ENCODE results near the gene MDN1. TPM values are rescaled to one million over a fixed set of nuclear protein-coding genes. Genes with fewer than 3 reads are reported as not detected.
"Not testable (repeated sequence)": the region's sequence is repeated elsewhere in the genome, so short reads cannot be mapped to it uniquely, and the experiment has no call there.

MDN1 gene
- polyA plus RNA-seq, 1 donor from 2014 or later: 7.9 TPM

- no peak overlapping the region for H3K4me3 Mint-ChIP-seq
- H3K36me3 Mint-ChIP-seq: peaks cover 11% of the 10 kb centered on the region
- H3K4me1 Mint-ChIP-seq: peaks cover 0 to 1% (median 0%) of the 10 kb centered on the region in 3 donors
- no peaks in the 10 kb centered on the region for H3K27me3 Mint-ChIP-seq
- H3K9me3 Mint-ChIP-seq: no peaks in the 10 kb centered on the region
- no peak overlapping the region for H3K27ac Mint-ChIP-seq
Observed at GRCh38 chr6:89769572-89769971, 50.0 kb downstream of the MDN1 start.

DNA sequence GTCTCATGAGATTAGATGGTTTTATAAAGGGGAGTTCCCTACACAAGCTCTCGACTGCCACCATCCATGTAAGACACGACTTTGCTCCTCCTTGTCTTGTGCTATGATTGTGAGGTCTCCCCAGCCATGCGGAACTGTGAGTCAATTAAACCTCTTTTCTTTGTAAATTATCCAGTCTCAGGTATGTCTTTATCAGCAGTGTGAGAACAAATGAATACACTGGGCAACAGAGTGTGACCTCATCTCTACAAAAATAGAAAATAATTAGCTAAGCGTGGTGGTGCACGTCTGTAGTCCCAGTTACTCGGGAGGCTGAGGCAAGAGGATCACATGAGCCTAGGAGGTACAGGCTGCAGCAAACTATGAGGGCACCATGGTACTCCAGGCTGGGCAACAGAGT lies 51.3 kb downstream of the MDN1 start:
- Mint-ChIP-seq H3K4me1 (peaks cover 0 to 1% (median 0%) of the 10 kb centered on the region in 3 donors), H3K27me3 (no peaks in the 10 kb centered on the region), H3K4me3 (no peak overlapping the region), H3K27ac (no peak overlapping the region), H3K9me3 (no peaks in the 10 kb centered on the region), H3K36me3 (peaks cover 13% of the 10 kb centered on the region)

DNA sequence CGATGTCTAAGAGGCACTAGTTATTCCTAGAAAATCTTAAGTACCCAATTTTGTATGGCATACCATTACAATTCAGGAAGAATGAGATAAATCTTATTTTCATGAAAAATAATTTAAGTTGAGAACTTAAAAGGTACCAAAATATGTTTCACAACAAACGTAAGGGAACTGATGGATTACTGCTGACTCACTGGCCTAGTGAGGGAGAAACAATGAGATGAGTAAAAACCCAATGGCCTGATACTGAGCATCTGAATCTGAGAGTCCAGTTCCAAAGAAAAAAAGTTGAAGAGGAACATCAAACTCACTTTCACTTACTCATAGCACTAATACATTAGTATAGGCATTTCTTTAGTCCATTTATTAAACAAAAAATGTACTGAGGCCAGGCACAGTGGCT lies 56.0 kb downstream of the MDN1 start:
- no peaks in the 10 kb centered on the region for H3K27me3 Mint-ChIP-seq
- H3K4me3 Mint-ChIP-seq: no peak overlapping the region
- H3K27ac Mint-ChIP-seq: no peak overlapping the region
- peaks cover 9% of the 10 kb centered on the region for H3K36me3 Mint-ChIP-seq
- peaks cover 0 to 3% (median 0%) of the 10 kb centered on the region in 3 donors for H3K4me1 Mint-ChIP-seq
- no peaks in the 10 kb centered on the region for H3K9me3 Mint-ChIP-seq

- peaks cover 0 to 2% (median 0%) of the 10 kb centered on the region in 3 donors for H3K4me1 Mint-ChIP-seq
- H3K27ac Mint-ChIP-seq: no peak overlapping the region
- no peaks in the 10 kb centered on the region for H3K27me3 Mint-ChIP-seq
- H3K9me3 Mint-ChIP-seq: no peaks in the 10 kb centered on the region
- H3K36me3 Mint-ChIP-seq: peaks cover 6% of the 10 kb centered on the region
- H3K4me3 Mint-ChIP-seq: no peak overlapping the region
Observed at GRCh38 chr6:89758830-89759229, 60.8 kb downstream of the MDN1 start.

- Mint-ChIP-seq H3K27me3 (no peaks in the 10 kb centered on the region), H3K9me3 (no peaks in the 10 kb centered on the region), H3K27ac (no peak overlapping the region), H3K4me1 (no peaks in the 10 kb centered on the region), H3K36me3 (peaks cover 8% of the 10 kb centered on the region), H3K4me3 (no peak overlapping the region)
Observed at GRCh38 chr6:89750338-89750737, 69.3 kb downstream of the MDN1 start.

- no peaks in the 10 kb centered on the region for H3K4me1 Mint-ChIP-seq
- peaks cover 0 to 1% (median 0%) of the 10 kb centered on the region in 3 donors for H3K9me3 Mint-ChIP-seq
- H3K36me3 Mint-ChIP-seq: peaks cover 8% of the 10 kb centered on the region
- no peak overlapping the region for H3K27ac Mint-ChIP-seq
- H3K27me3 Mint-ChIP-seq: no peaks in the 10 kb centered on the region
- H3K4me3 Mint-ChIP-seq: no peak overlapping the region
Observed at GRCh38 chr6:89749918-89750317, 69.7 kb downstream of the MDN1 start.

DNA sequence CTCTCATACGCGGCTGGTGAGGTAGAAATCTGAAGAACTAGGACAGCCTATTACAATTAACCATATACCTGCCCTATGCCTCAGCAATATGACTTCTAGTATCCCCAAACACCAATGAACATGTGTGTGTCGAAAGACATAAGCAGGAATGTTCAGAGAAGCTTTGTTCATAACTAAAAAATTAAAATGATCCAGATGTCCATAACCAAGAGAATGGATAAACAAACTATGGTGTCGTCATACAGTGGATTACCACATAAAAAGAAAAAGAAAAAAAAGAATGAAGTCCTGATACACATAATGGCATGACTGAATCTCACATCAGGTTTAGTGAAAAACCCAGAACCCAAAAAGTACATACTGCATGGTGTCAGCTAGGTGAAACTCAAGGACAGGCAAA lies 73.9 kb downstream of the MDN1 start:
- H3K4me1 Mint-ChIP-seq: no peaks in the 10 kb centered on the region
- H3K4me3 Mint-ChIP-seq: no peak overlapping the region
- H3K36me3 Mint-ChIP-seq: peaks cover 13% of the 10 kb centered on the region
- H3K27ac Mint-ChIP-seq: no peak overlapping the region
- H3K9me3 Mint-ChIP-seq: peaks cover 0 to 1% (median 0%) of the 10 kb centered on the region in 3 donors
- H3K27me3 Mint-ChIP-seq: no peaks in the 10 kb centered on the region

DNA sequence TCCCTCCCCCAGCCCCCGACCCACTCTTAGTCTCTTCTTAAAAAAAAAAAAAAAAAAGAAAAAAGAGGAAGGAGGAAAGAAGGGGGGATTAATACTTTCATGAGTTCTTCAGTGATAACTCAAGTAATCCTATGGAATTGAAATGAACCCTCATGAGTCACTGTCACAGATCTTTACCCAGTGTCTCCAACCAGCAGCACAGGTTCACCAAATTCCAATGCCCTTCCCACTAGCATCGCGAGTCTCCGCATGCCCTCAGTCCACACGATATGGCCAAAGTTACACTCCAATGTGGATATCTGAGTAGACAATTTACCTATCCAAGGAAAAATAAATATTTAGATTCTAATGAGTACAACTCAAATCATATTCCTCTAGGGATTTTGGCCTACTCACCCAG lies 74.5 kb downstream of the MDN1 start:
- Mint-ChIP-seq H3K4me1 (peaks cover 0 to 2% (median 0%) of the 10 kb centered on the region in 3 donors), H3K27ac (no peak overlapping the region), H3K9me3 (peaks cover 0 to 1% (median 0%) of the 10 kb centered on the region in 3 donors), H3K4me3 (no peak overlapping the region), H3K27me3 (no peaks in the 10 kb centered on the region), H3K36me3 (peaks cover 17% of the 10 kb centered on the region)

GRCh38 chr6:89736893-89737292 lies 82.7 kb downstream of the MDN1 start:
- no peak overlapping the region for H3K27ac Mint-ChIP-seq
- H3K9me3 Mint-ChIP-seq: peaks cover 0 to 2% (median 0%) of the 10 kb centered on the region in 3 donors
- H3K27me3 Mint-ChIP-seq: no peaks in the 10 kb centered on the region
- H3K4me1 Mint-ChIP-seq: peaks cover 0 to 3% (median 2%) of the 10 kb centered on the region in 3 donors
- no peak overlapping the region for H3K4me3 Mint-ChIP-seq
- H3K36me3 Mint-ChIP-seq: peaks cover 18% of the 10 kb centered on the region

GRCh38 chr6:89734526-89734925 lies 85.1 kb downstream of the MDN1 start:
- Mint-ChIP-seq H3K9me3 (peaks cover 0 to 2% (median 0%) of the 10 kb centered on the region in 3 donors), H3K4me3 (no peak overlapping the region), H3K27ac (peak overlapping the region in 1 of 3 donors; percentile 39), H3K36me3 (peaks cover 31% of the 10 kb centered on the region), H3K4me1 (peaks cover 0 to 2% (median 1%) of the 10 kb centered on the region in 3 donors), H3K27me3 (no peaks in the 10 kb centered on the region)

- Mint-ChIP-seq H3K4me1 (peaks cover 0 to 2% (median 1%) of the 10 kb centered on the region in 3 donors), H3K36me3 (peaks cover 33% of the 10 kb centered on the region), H3K9me3 (peaks cover 0 to 2% (median 0%) of the 10 kb centered on the region in 3 donors), H3K27me3 (no peaks in the 10 kb centered on the region), H3K27ac (no peak overlapping the region), H3K4me3 (no peak overlapping the region)
Observed at GRCh38 chr6:89731924-89732567, 87.5 kb downstream of the MDN1 start.

- peaks cover 32% of the 10 kb centered on the region for H3K36me3 Mint-ChIP-seq
- H3K4me3 Mint-ChIP-seq, H3K27ac Mint-ChIP-seq, H3K27me3 Mint-ChIP-seq, H3K9me3 Mint-ChIP-seq, H3K4me1 Mint-ChIP-seq: not testable (repeated sequence)
Observed at GRCh38 chr6:89731262-89731661, 88.3 kb downstream of the MDN1 start.

DNA sequence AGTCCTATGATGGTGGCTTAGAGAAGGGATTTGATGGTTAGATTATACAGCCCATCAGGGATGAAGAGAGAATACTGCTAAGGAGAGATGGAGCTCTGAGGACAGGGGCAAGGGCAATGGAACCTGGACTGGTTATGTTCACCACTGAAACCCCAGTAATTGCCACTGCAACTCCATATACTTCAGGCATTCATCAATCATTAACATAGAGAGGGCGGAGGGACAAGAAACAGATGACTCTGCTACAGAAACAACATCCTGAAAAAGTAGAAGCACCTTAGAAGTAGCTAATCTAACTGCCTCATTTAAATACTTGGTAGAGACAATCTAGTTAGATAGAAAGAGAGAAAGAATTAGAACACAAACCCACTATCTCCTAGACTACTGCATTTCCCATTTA lies 89.8 kb downstream of the MDN1 start:
- Mint-ChIP-seq H3K9me3 (peaks cover 0 to 2% (median 0%) of the 10 kb centered on the region in 3 donors), H3K4me3 (no peak overlapping the region), H3K36me3 (peaks cover 32% of the 10 kb centered on the region), H3K4me1 (no peaks in the 10 kb centered on the region), H3K27me3 (no peaks in the 10 kb centered on the region), H3K27ac (peak overlapping the region in 1 of 3 donors; percentile 17)

- Mint-ChIP-seq H3K4me1 (no peaks in the 10 kb centered on the region), H3K27me3 (no peaks in the 10 kb centered on the region), H3K9me3 (peaks cover 0 to 2% (median 0%) of the 10 kb centered on the region in 3 donors), H3K36me3 (peaks cover 29% of the 10 kb centered on the region), H3K27ac (peak overlapping the region in 1 of 3 donors; percentile 51), H3K4me3 (no peak overlapping the region)
Observed at GRCh38 chr6:89727501-89727900, 92.1 kb downstream of the MDN1 start.

GRCh38 chr6:89724981-89725380 lies 94.6 kb downstream of the MDN1 start:
- no peaks in the 10 kb centered on the region for H3K4me1 Mint-ChIP-seq
- no peaks in the 10 kb centered on the region for H3K9me3 Mint-ChIP-seq
- H3K27me3 Mint-ChIP-seq: no peaks in the 10 kb centered on the region
- H3K4me3 Mint-ChIP-seq: no peak overlapping the region
- H3K36me3 Mint-ChIP-seq: peaks cover 12% of the 10 kb centered on the region
- no peak overlapping the region for H3K27ac Mint-ChIP-seq

DNA sequence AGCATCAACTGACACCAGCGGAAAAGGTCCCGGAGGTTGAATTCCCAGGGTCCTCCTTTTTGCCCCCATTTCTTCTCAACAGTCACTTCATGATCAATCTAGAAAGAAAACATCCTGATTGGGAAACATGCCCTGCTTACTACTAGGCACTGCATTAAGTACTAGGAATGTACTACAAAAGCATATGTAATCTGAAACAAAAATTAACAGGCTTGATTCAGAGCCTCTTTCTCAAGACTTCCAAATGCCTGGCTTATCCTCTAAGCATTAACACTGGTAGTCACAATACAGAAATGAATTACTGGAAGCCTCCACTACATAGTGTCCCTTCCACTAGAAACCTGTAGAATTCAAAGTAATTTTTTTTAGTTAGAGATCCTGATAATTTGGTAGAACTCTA lies 96.5 kb downstream of the MDN1 start:
- Mint-ChIP-seq H3K27me3 (no peaks in the 10 kb centered on the region), H3K36me3 (peaks cover 10% of the 10 kb centered on the region), H3K9me3 (no peaks in the 10 kb centered on the region), H3K4me1 (peaks cover 0 to 1% (median 0%) of the 10 kb centered on the region in 3 donors), H3K4me3 (no peak overlapping the region), H3K27ac (no peak overlapping the region)

All from IgD-negative memory B cell (primary cell).